SHP77 treated with DMSO at 0.1 percent for 48 hours (cell line): ENCODE results near the gene KIF1B.

Experiments
- DNase-seq: peaks from one replicate; lab custom pipeline; 2025; lab: John Stamatoyannopoulos, UW

KIF1B gene

GRCh38 chr1:10328180-10328963 lies 118.0 kb downstream of the KIF1B start:
- no peak for DNase-seq

GRCh38 chr1:10337436-10337835 lies 127.1 kb downstream of the KIF1B start:
- DNase-seq: no peak

- no peak for DNase-seq
Observed at GRCh38 chr1:10338047-10338446, 127.7 kb downstream of the KIF1B start.

- DNase-seq: no peak
Observed at GRCh38 chr1:10338611-10339010, 128.2 kb downstream of the KIF1B start.

GRCh38 chr1:10339036-10339567 lies 128.7 kb downstream of the KIF1B start:
- no peak for DNase-seq

GRCh38 chr1:10339815-10340214 lies 129.4 kb downstream of the KIF1B start:
- DNase-seq: no peak

GRCh38 chr1:10340930-10341590 lies 130.7 kb downstream of the KIF1B start:
- DNase-seq: no peak

GRCh38 chr1:10347109-10347508 lies 136.7 kb downstream of the KIF1B start:
- DNase-seq: no peak

GRCh38 chr1:10353282-10353681 lies 142.9 kb downstream of the KIF1B start:
- no peak for DNase-seq

GRCh38 chr1:10353693-10354092 lies 143.3 kb downstream of the KIF1B start:
- no peak for DNase-seq

GRCh38 chr1:10360045-10360444 lies 149.7 kb downstream of the KIF1B start:
- DNase-seq: no peak

GRCh38 chr1:10361515-10361914 lies 151.1 kb downstream of the KIF1B start:
- no peak for DNase-seq

- no peak for DNase-seq
Observed at GRCh38 chr1:10368194-10368593, 157.8 kb downstream of the KIF1B start.

GRCh38 chr1:10374442-10374860 lies 164.1 kb downstream of the KIF1B start:
- no peak for DNase-seq

GRCh38 chr1:10377365-10378029 lies 167.1 kb downstream of the KIF1B start:
- peak; percentile 30 for DNase-seq

- DNase-seq: no peak
Observed at GRCh38 chr1:10378081-10378841, 167.9 kb downstream of the KIF1B start.

- DNase-seq: no peak
Observed at GRCh38 chr1:10379101-10379620, 168.8 kb downstream of the KIF1B start.

- DNase-seq: no peak
Observed at GRCh38 chr1:10379676-10380075, 169.3 kb downstream of the KIF1B start.

GRCh38 chr1:10380594-10381275 lies 170.4 kb downstream of the KIF1B start:
- DNase-seq: no peak

GRCh38 chr1:10383630-10384029 lies 173.3 kb downstream of the KIF1B start:
- DNase-seq: no peak

GRCh38 chr1:10384219-10384618 lies 173.8 kb downstream of the KIF1B start:
- no peak for DNase-seq
